Aorta (tissue), 5 donors: ENCODE measurements around the gene RPS6KA5. TPM values are rescaled to one million over a fixed set of nuclear protein-coding genes. Genes with fewer than 3 reads are reported as not detected.
"Not testable (repeated sequence)": the region's sequence is repeated elsewhere in the genome, so short reads cannot be mapped to it uniquely, and the experiment has no call there.

Experiments used
- ATAC-seq: fragments of 200-7000 bp; cut with Tn5 transposase; one replicate; pipeline ENCODE4 v1.9.1; 2022; ENCODE audit warnings: moderate library complexity; ENCODE audit not compliant: low FRiP score
- DNase-seq, 2 donors: peaks; one replicate each; pipeline ENCODE4 v3.0.0-alpha.2; 2020
- H3K27ac ChIP-seq, 2 donors: one replicate each; pipeline ENCODE4 v1.5.1; 2013; ENCODE audit warnings: low read length in 2 of 2, mild to moderate bottlenecking in 2 of 2, moderate library complexity in 2 of 2, control low read depth in 1 of 2, inconsistent platforms in 1 of 2, low read depth in 1 of 2
- H3K27me3 ChIP-seq, 2 donors: one replicate each; pipeline ENCODE4 v1.6.1; 2013; ENCODE audit warnings: control low read depth in 1 of 2, low read length in 1 of 2, mild to moderate bottlenecking in 1 of 2, moderate library complexity in 1 of 2; ENCODE audit not compliant: insufficient read depth in 2 of 2, control insufficient read depth in 1 of 2
- H3K36me3 ChIP-seq, 2 donors: one replicate each; pipeline ENCODE4 v1.6.1; 2013; ENCODE audit warnings: control low read depth in 1 of 2, low read length in 1 of 2, mild to moderate bottlenecking in 1 of 2; ENCODE audit not compliant: insufficient read depth in 2 of 2, control insufficient read depth in 1 of 2
- H3K4me1 ChIP-seq, 2 donors: one replicate each; pipeline ENCODE4 v1.6.1; 2013; ENCODE audit warnings: low read length in 2 of 2, control low read depth in 1 of 2, mild to moderate bottlenecking in 1 of 2, moderate library complexity in 1 of 2; ENCODE audit not compliant: insufficient read depth in 2 of 2, control insufficient read depth in 1 of 2
- H3K4me3 ChIP-seq, 2 donors: one replicate each; pipeline ENCODE4 v1.5.1; 2013; ENCODE audit warnings: low read length in 2 of 2, control low read depth in 1 of 2, mild to moderate bottlenecking in 1 of 2
- H3K9me3 ChIP-seq: one replicate; pipeline ENCODE4 v1.6.1; 2013; ENCODE audit warnings: mild to moderate bottlenecking, low read length; ENCODE audit not compliant: control insufficient read depth
- WGBS, 2 donors: extraction: QIAGEN DNeasy Blood & Tissue Kit; methylation state at CpG; one replicate each; pipeline ENCODE4 v1.1.7; 2013; 5-methylcytosine and 5-hydroxymethylcytosine counted together
- intact Hi-C, 2 donors: fragments of 100-400 bp; cut with DNase I; formaldehyde crosslinking; loops; one replicate each; pipeline versions ENCODE4 v1.14.2 to v1.15.0; 2022
- polyA plus RNA-seq, 2 donors: library from polyadenylated mRNA; stranded (reverse); fragments of 200-250 nt; gene quantifications; one replicate each; pipeline ENCODE4 v1.2.3, GENCODE V29; 2013
- total RNA-seq, 2 donors: library from RNA; stranded (reverse); fragmentation: NEBNext Ultra II Directional; extraction: Animal tissue kit (Norgen Biotek cat#: 25700); gene quantifications; one replicate each; pipeline ENCODE4 v1.2.1, GENCODE V29; 2021
- donor health status: healthy with polysubstance abuse.
- donor health status: Bipolar disorder and iron deficiency.
- donor health status: DM: no; HTN: no; CAD: no.
- donor health status: DM: no; HTN: no; CAD: no.
- donor health status: DM: yes; HTN: yes; CAD: no.

RPS6KA5 gene
- total and polyA plus RNA-seq, 4 donors = 1.4 to 10.0 (median 3.0) TPM

DNA sequence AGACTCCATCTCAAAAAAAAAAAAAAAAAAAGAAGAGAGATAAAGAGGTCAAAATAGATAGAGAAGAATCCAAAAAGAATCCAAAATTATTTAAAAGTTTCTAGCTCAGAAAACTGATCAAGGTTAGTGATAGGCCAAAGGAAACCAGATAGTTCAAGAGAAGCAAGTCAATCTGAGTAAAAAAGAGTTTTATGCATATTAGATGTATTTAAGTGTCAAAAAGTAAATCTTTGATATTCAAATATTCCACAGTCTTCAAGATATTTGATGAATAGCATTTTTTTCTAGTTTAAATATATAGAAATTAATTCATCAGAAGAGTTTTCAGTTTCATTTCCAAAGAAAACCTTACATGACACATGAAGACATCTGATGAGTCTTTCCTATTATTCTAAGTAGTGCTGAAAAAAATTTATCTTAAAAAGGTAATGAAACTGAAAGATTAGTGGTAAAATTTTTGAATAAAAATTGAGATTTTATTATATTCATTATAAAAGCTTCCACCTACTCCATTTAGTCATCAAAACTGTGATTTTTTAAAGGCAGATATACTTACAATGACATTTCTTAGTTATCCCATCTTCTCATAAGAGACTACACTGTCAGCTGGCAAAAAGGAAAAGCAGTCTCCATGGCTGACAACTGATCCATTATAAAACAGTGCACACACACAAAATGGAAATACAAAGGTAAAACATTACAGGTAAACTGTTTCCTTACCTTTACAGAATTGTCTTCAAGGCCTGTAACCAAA, 68.6 kb downstream of the RPS6KA5 start:
- no peaks in the 10 kb centered on the region for H3K27me3 ChIP-seq
- H3K36me3 ChIP-seq = no peaks in the 10 kb centered on the region
- H3K4me1 ChIP-seq = no peaks in the 10 kb centered on the region
- peaks cover 3% of the 10 kb centered on the region for H3K9me3 ChIP-seq
- intact Hi-C loops = no loop called here
- no peak for ATAC-seq
- DNase-seq = no peak
- H3K27ac ChIP-seq = no peak overlapping the region
- no peak overlapping the region for H3K4me3 ChIP-seq

DNA sequence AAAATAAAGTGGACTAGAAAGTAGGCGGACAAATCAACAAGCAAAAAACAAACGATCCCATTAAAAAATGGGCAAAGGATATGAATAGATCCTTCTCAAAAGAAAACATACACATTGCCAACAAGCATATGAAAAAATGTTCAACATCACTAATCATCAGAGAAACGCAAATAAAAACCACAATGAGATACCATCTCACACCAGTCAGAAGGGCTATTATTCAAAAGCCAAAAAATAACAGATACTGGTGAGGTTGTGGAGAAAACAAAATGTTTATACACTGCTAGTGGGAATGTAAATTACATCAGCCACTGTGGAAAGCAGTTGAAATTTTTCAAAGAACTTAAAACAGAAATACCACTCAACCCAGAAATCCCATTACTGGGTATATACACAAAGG, 70.3 kb downstream of the RPS6KA5 start:
- Histone ChIP-seq H3K27ac (no peak overlapping the region), H3K4me3 (no peak overlapping the region), H3K27me3 (no peaks in the 10 kb centered on the region), H3K4me1 (no peaks in the 10 kb centered on the region), H3K36me3 (no peaks in the 10 kb centered on the region), H3K9me3 (no peaks in the 10 kb centered on the region)
- no peak for ATAC-seq
- intact Hi-C loops = no loop called here
- no peak for DNase-seq
- WGBS, 2 donors = 47 to 50% methylated on average over 3 of the region's 3 CpGs

DNA sequence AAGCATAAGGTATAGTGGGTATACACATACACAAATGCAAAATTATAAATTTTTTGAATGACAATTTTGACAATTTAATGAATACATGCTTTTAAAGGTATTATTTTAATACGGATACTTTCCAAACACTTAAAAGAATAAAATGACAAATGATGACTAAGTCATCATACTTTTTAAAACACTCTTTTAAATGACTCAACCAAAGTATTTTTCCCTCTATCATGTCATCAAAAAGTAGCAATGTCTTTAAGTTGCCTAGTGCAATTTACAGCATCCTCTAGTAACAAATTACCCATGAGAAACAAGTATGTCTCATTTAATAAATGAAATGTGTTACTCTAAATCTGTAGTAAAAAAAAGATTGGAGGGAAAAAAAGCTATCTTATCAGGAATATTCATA, 73.3 kb downstream of the RPS6KA5 start:
- Histone ChIP-seq H3K9me3 (no peaks in the 10 kb centered on the region), H3K36me3 (no peaks in the 10 kb centered on the region), H3K27ac (no peak overlapping the region), H3K27me3 (no peaks in the 10 kb centered on the region), H3K4me3 (no peak overlapping the region), H3K4me1 (no peaks in the 10 kb centered on the region)
- WGBS, 2 donors = 76 to 85% methylated on average over 1 of the region's 1 CpG
- DNase-seq = no peak
- intact Hi-C loops = loop anchor here in 1 of 2 donors (2.0 kb wide), 1 partner anchor 68 kb away; no protein-coding TSS in a partner anchor
- ATAC-seq = no peak

DNA sequence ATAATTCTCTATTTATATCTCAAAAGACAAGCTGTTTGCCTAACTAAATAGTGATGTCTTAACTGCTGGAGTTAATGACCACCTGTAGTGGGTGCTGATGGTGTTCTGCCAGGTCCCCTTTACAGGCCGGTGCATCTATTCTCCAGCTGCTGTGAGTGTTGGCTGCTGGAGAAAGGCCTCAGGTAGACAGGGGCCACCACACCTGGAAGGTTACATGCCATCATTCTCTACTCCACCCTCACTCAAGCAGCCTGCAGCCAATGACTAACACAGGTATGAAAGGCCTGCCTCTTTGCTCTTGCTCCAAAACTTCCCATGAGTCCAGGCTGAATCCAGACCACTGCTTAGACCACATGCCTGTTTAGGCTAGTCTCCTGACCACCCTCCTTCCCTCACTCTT, 73.9 kb downstream of the RPS6KA5 start:
- Histone ChIP-seq H3K27ac (no peak overlapping the region), H3K9me3 (no peaks in the 10 kb centered on the region), H3K36me3 (no peaks in the 10 kb centered on the region), H3K4me3 (no peak overlapping the region), H3K4me1 (no peaks in the 10 kb centered on the region), H3K27me3 (no peaks in the 10 kb centered on the region)
- WGBS, 2 donors = 86 to 93% methylated on average over 1 of the region's 1 CpG
- ATAC-seq = no peak
- intact Hi-C loops = loop anchor here in 1 of 2 donors (2.0 kb wide), 1 partner anchor 68 kb away; no protein-coding TSS in a partner anchor
- DNase-seq = no peak

DNA sequence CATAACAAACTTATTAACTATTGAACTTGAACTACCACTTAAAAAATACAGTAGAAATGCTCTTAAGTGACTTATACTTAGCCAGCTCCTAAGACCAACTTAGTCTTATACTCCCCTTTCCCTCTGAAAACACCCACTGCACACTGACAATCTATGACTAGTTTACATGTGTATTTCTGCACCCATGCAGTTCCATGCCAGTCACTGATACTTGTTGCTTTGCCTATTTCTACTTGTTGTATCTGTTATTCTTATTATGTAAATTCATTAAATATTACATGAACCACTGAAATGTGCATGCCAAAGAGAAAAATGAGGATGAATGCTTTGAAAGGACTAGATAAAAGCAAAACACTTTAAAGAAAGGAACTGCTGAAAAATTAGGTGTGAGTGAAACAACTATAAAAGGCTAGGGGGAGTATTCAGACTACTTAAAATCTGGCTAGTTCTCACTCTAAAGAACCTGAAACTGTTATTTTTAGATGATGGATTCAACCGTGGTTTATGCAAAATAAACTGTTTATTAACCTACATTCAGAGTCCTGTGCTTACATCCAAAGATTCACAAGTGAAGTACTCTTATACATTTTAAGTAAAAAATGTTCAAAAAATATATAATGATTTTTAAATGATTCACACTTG, 74.7 kb downstream of the RPS6KA5 start:
- intact Hi-C loops = loop anchor here in 1 of 2 donors (2.0 kb wide), 1 partner anchor 69 kb away; no protein-coding TSS in a partner anchor
- H3K27ac ChIP-seq = no peak overlapping the region

DNA sequence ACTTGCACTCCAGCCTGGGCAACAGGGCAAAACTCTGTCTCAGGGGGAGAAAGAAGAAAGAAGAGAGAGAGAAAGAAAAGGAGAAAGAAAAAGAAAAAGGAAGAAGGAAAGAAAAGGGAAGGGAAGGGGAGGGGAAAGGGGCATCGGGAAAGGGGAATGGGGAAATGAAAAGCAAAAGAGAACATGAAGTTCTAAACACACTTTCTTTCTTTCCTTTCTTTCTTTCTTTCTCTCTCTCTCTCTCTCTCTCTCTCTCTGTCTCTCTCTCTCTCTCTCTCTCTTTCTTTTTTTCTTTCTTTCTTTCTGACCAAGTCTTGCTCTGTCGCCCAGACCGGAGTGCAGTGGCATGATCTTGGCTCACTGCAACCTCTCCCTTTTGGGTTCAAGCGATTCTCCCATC, 76.9 kb downstream of the RPS6KA5 start:
- H3K27me3 ChIP-seq = no peaks in the 10 kb centered on the region
- DNase-seq (no peak), ATAC-seq (no peak)
- H3K4me1 ChIP-seq = no peaks in the 10 kb centered on the region
- H3K9me3 ChIP-seq = no peaks in the 10 kb centered on the region
- intact Hi-C loops = no loop called here
- no peak overlapping the region for H3K27ac ChIP-seq
- no peak overlapping the region for H3K4me3 ChIP-seq
- 92 to 95% methylated on average over 4 of the region's 4 CpGs for WGBS, 2 donors
- no peaks in the 10 kb centered on the region for H3K36me3 ChIP-seq

More for the DNA sequence above, 74.7 kb downstream of the RPS6KA5 start:
- Histone ChIP-seq H3K36me3 (no peaks in the 10 kb centered on the region), H3K4me3 (no peak overlapping the region), H3K27me3 (no peaks in the 10 kb centered on the region), H3K4me1 (no peaks in the 10 kb centered on the region), H3K9me3 (no peaks in the 10 kb centered on the region)
- ATAC-seq (no peak), DNase-seq (no peak)
- 17 to 24% methylated on average over 1 of the region's 1 CpG for WGBS, 2 donors

DNA sequence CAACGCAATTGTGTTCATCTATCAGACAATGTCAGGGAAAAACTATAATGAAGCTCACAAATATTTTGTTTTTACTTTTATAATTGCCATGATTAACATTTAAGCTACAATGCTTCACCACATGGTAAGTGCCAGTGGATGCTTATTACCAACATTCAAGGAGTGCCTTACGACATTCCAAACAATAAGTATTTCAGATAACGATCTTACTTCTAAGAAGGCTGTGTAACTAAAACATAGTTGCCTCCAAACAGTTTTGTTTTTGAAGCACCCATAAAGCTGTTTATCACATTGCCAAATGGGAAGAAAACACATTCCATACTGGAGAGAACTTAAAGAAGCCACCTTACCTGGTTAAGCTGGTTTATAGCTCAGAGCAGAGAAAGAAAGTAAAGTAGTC, 78.8 kb downstream of the RPS6KA5 start:
- Histone ChIP-seq H3K27ac (no peak overlapping the region), H3K36me3 (no peaks in the 10 kb centered on the region), H3K9me3 (no peaks in the 10 kb centered on the region), H3K4me3 (no peak overlapping the region), H3K4me1 (no peaks in the 10 kb centered on the region), H3K27me3 (no peaks in the 10 kb centered on the region)
- ATAC-seq (no peak), DNase-seq (no peak)
- 95% methylated on average over 3 of the region's 3 CpGs for WGBS, 2 donors
- intact Hi-C loops = no loop called here

DNA sequence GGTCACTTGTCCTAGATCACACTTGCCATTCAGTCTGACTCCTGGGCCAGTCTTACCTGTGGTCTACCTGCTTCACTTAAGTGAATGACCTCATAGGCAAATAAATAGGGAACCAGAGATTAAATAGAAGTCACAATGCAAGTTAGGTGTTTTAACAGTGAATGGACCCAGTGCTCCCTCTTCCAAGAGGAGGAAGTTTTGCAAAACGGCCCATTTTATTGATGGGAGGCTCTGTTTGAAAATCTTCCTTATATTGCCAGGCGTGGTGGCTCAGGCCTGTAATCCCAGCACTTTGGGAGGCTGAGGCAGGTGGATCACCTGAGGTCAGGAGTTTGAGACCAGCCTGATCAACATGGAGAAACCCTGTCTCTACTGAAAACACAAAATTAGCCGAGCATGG, 79.8 kb downstream of the RPS6KA5 start:
- DNase-seq, H3K9me3 ChIP-seq, ATAC-seq, H3K27me3 ChIP-seq, intact Hi-C loops, H3K27ac ChIP-seq, H3K4me3 ChIP-seq, H3K4me1 ChIP-seq, H3K36me3 ChIP-seq: not testable (repeated sequence)
- WGBS, 2 donors = 95 to 96% methylated on average over 3 of the region's 3 CpGs

DNA sequence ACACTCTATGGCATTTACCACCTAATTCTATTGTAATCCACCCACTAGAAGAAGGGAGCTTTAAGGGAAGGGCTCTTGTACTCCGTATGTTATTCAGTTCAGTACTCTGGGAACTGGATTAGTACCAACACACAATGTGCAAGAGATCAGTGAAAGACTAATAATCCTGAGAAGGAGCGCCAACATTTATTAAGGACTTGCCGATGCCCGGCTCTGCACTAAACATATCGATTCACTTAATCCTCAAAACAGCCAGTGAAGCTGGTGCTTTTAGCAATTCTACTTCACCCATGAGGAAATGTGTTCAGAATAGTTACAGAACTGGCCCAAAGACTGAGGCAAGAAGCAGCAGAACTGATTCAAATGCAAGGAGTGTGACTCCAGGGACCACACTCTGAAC, 80.9 kb downstream of the RPS6KA5 start:
- Histone ChIP-seq H3K4me3 (no peak overlapping the region), H3K27ac (no peak overlapping the region), H3K9me3 (no peaks in the 10 kb centered on the region), H3K4me1 (no peaks in the 10 kb centered on the region), H3K36me3 (no peaks in the 10 kb centered on the region), H3K27me3 (no peaks in the 10 kb centered on the region)
- intact Hi-C loops = no loop called here
- DNase-seq (no peak), ATAC-seq (no peak)
- WGBS, 2 donors = 37 to 47% methylated on average over 5 of the region's 5 CpGs
